ENCODE results near the gene SUMO1. TPM values are rescaled to one million over a fixed set of nuclear protein-coding genes. Genes with fewer than 3 reads are reported as not detected.
"Not testable (repeated sequence)": the region's sequence is repeated elsewhere in the genome, so short reads cannot be mapped to it uniquely, and the experiment has no call there.

Gene SUMO1
- total RNA-seq, 2 experiments from 2014 or later: 72.1 to 72.9 TPM

DNA sequence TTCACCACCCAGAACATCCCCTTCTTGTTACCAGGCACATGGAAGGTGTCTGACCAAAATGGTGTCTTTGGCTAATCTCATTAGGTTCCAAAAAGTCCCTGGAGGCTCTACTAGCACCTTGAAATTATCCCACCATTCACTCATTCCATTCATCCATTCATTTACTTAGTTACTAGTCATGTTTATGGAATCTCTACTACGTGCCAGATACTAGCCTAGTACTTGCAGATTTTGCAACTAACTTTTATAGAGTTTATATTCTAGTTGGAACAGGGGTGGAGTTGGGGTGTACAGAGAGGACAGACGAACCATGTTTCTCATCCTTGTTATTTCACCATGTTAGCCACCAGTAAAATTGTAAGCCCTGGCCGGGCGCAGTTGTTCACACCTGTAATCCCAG lies 23.1 kb upstream of the SUMO1 start:
- intact Hi-C loops (cut with DNase I, micrococcal nuclease): loop anchor here (10.0 kb wide), 4 partner anchors 643 to 1007 kb away; partner anchors contain the start of genes STRADB (in 1 of the 2) and TRAK2 (in 1 of the 2)
- POLR2A ChIA-PET: no interaction called here
- H3K36me3 Mint-ChIP-seq (ENCODE audit: low read depth): no peaks in the 10 kb centered on the region

DNA sequence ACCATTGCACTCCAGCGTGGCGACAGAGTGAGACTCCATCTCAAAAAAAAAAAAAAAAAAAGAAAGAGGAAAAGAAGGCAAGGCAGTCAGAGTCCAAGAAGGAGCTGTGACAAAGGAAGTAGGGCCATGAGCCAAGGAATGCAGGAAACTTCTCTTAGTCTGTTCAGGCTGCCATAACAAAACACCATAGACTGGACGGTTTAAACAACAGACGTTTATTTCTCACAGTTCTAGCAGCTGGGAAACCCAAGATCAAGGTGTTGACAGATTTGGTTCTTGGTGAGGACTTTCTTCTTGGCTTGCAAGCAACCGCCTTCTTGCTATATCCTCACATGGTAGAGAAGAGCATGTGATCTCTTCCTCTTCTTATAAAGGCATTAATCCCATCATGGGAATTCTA lies 13.1 kb upstream of the SUMO1 start:
- TF ChIP-seq, protein P1, sequence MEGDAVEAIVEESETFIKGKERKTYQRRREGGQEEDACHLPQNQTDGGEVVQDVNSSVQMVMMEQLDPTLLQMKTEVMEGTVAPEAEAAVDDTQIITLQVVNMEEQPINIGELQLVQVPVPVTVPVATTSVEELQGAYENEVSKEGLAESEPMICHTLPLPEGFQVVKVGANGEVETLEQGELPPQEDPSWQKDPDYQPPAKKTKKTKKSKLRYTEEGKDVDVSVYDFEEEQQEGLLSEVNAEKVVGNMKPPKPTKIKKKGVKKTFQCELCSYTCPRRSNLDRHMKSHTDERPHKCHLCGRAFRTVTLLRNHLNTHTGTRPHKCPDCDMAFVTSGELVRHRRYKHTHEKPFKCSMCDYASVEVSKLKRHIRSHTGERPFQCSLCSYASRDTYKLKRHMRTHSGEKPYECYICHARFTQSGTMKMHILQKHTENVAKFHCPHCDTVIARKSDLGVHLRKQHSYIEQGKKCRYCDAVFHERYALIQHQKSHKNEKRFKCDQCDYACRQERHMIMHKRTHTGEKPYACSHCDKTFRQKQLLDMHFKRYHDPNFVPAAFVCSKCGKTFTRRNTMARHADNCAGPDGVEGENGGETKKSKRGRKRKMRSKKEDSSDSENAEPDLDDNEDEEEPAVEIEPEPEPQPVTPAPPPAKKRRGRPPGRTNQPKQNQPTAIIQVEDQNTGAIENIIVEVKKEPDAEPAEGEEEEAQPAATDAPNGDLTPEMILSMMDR (IDR thresholded peaks at IDR 0.05): no peak
- Histone ChIP-seq H3K9me3 (ENCODE audit: control insufficient read depth in 1 of 2, insufficient read depth in 1 of 2, low read length in 2 of 2) (no peaks in the 10 kb centered on the region), H3K27me3 (ENCODE audit: control insufficient read depth in 1 of 2, insufficient read depth in 2 of 2, low read length in 2 of 2) (no peaks in the 10 kb centered on the region)

More for the DNA sequence above, 23.1 kb upstream of the SUMO1 start:
- H3K4me1 ChIP-seq (ENCODE audit: insufficient read depth, low read length): peaks cover 5% of the 10 kb centered on the region
- no peaks in the 10 kb centered on the region for H3K9me3 ChIP-seq (ENCODE audit: control insufficient read depth in 1 of 2, insufficient read depth in 1 of 2, low read length in 2 of 2)
- TF ChIP-seq, protein P1 (IDR thresholded peaks at IDR 0.05): no peak
- H3K9me3 Mint-ChIP-seq: no peaks in the 10 kb centered on the region
- no peaks in the 10 kb centered on the region for H3K36me3 ChIP-seq (ENCODE audit: insufficient read depth, low read length)
- ATAC-seq (ENCODE audit: poor library complexity) (no peak), DNase-seq (no peak)
- H3K27ac ChIP-seq (ENCODE audit: low read depth in 1 of 2, low read length in 2 of 2): no peak overlapping the region
- H3K27ac Mint-ChIP-seq: no peak overlapping the region
- no peak overlapping the region for H3K4me3 Mint-ChIP-seq
- CTCF ChIA-PET: no interaction called here
- no peaks in the 10 kb centered on the region for H3K27me3 ChIP-seq (ENCODE audit: control insufficient read depth in 1 of 2, insufficient read depth in 2 of 2, low read length in 2 of 2)
- no peaks in the 10 kb centered on the region for H3K4me1 Mint-ChIP-seq (ENCODE audit: low read depth)
- no peak overlapping the region for H3K4me3 ChIP-seq (ENCODE audit: low read length)
- H3K27me3 Mint-ChIP-seq: no peaks in the 10 kb centered on the region

DNA sequence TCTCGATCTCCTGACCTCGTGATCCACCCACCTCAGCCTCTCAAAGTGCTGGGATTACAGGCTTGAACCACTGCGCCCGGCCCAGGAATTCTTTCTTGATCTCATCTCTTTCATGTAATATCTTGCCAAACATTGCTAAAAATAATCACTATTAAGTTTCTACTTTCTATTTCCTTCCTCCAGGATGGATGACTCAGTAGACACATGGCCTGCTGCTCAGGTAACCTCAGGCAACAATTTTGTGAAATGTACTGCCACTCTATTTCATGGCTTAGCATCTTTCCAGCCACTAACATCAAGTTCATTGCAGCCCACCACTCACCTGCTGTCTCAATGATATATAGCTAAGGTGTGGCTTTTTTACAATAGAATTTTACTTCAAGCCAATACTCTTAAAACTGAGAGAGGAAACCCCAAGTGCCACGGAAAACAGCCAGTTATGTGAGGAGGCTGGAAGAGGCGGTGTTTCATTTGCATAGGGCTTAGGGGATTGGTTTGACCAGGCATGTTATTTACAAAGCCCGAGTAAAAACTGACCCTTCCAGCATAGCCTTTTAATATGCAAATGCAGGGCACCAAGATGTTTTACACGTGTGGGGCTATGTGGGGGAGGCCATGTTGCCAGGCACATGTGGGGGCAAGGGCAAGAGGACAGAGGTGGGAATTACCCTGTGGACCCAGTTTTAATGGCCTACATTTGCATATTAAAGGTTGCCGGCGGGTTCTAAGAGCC lies 11.3 kb upstream of the SUMO1 start:
- no peaks in the 10 kb centered on the region for H3K9me3 ChIP-seq (ENCODE audit: control insufficient read depth in 1 of 2, insufficient read depth in 1 of 2, low read length in 2 of 2)
- intact Hi-C loops (cut with DNase I, micrococcal nuclease): no loop called here
- Mint-ChIP-seq H3K4me1 (ENCODE audit: low read depth) (no peaks in the 10 kb centered on the region), H3K9me3 (no peaks in the 10 kb centered on the region), H3K27ac (no peak overlapping the region), H3K4me3 (no peak overlapping the region), H3K27me3 (peaks cover 3% of the 10 kb centered on the region), H3K36me3 (ENCODE audit: low read depth) (no peaks in the 10 kb centered on the region)
- H3K36me3 ChIP-seq (ENCODE audit: insufficient read depth, low read length): no peaks in the 10 kb centered on the region
- no peak overlapping the region for H3K4me3 ChIP-seq (ENCODE audit: low read length)
- ATAC-seq (ENCODE audit: poor library complexity) (no peak), DNase-seq (no peak)
- CTCF ChIA-PET: no interaction called here
- H3K27me3 ChIP-seq (ENCODE audit: control insufficient read depth in 1 of 2, insufficient read depth in 2 of 2, low read length in 2 of 2): no peaks in the 10 kb centered on the region
- no peaks in the 10 kb centered on the region for H3K4me1 ChIP-seq (ENCODE audit: insufficient read depth, low read length)
- POLR2A ChIA-PET: no interaction called here
- TF ChIP-seq, protein P1 (IDR thresholded peaks at IDR 0.05): no peak
- H3K27ac ChIP-seq (ENCODE audit: low read depth in 1 of 2, low read length in 2 of 2): no peak overlapping the region

More for the DNA sequence above, 13.1 kb upstream of the SUMO1 start:
- Mint-ChIP-seq H3K27ac (no peak overlapping the region), H3K36me3 (ENCODE audit: low read depth) (no peaks in the 10 kb centered on the region), H3K9me3 (no peaks in the 10 kb centered on the region), H3K27me3 (no peaks in the 10 kb centered on the region), H3K4me1 (ENCODE audit: low read depth) (no peaks in the 10 kb centered on the region), H3K4me3 (no peak overlapping the region)
- CTCF ChIA-PET: no interaction called here
- intact Hi-C loops (cut with DNase I, micrococcal nuclease): no loop called here
- H3K4me3 ChIP-seq (ENCODE audit: low read length): no peak overlapping the region
- no peak for ATAC-seq (ENCODE audit: poor library complexity)
- DNase-seq: no peak
- POLR2A ChIA-PET: no interaction called here
- H3K36me3 ChIP-seq (ENCODE audit: insufficient read depth, low read length): no peaks in the 10 kb centered on the region
- no peaks in the 10 kb centered on the region for H3K4me1 ChIP-seq (ENCODE audit: insufficient read depth, low read length)
- no peak overlapping the region for H3K27ac ChIP-seq (ENCODE audit: low read depth in 1 of 2, low read length in 2 of 2)

DNA sequence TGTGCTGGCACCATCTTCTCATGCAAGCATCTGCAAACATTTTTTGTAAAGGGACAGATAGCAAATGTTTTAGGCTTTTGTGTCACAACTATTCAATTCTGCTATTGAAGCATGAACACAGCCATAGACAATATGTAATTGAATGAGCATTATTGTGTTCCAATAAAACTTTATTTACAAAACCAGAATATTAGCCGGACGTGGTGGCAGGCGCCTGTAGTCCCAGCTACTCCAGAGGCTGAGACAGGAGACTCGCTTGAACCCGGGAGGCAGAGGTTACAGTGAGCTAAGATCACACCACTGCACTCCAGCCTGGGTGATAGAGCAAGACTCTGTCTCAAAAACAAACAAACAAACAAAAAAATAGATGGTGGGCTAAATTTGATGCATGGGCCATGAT lies 9.3 kb upstream of the SUMO1 start:
- H3K4me3 Mint-ChIP-seq; H3K27me3 ChIP-seq (ENCODE audit: control insufficient read depth in 1 of 2, insufficient read depth in 2 of 2, low read length in 2 of 2); H3K27ac ChIP-seq (ENCODE audit: low read depth in 1 of 2, low read length in 2 of 2); H3K36me3 ChIP-seq (ENCODE audit: insufficient read depth, low read length); CTCF ChIA-PET; H3K9me3 ChIP-seq (ENCODE audit: control insufficient read depth in 1 of 2, insufficient read depth in 1 of 2, low read length in 2 of 2); H3K27me3 Mint-ChIP-seq; H3K4me1 ChIP-seq (ENCODE audit: insufficient read depth, low read length); DNase-seq; H3K4me1 Mint-ChIP-seq (ENCODE audit: low read depth); H3K36me3 Mint-ChIP-seq (ENCODE audit: low read depth); ATAC-seq (ENCODE audit: poor library complexity); H3K9me3 Mint-ChIP-seq; H3K27ac Mint-ChIP-seq; H3K4me3 ChIP-seq (ENCODE audit: low read length); intact Hi-C loops (cut with DNase I, micrococcal nuclease): not testable (repeated sequence)
- POLR2A ChIA-PET: interaction anchor here (1.2 kb wide), 1 partner anchor 10 kb away, joined by 3 read pairs; no protein-coding TSS in a partner anchor

Data from CD4-positive, alpha-beta T cell (primary cell).